Measurements from ENCODE around the gene GPR78.
"Not testable (repeated sequence)": the region's sequence is repeated elsewhere in the genome, so short reads cannot be mapped to it uniquely, and the experiment has no call there.

The GPR78 gene

GRCh38 chr4:8614365-8615193 lies 34.4 kb downstream of the GPR78 start:
- in situ Hi-C loops (cut with MboI; ENCODE audit: low sequenced_read_pairs): no loop called here

GRCh38 chr4:8615366-8615765 lies 35.2 kb downstream of the GPR78 start:
- in situ Hi-C loops (cut with MboI; ENCODE audit: low sequenced_read_pairs): no loop called here

GRCh38 chr4:8615921-8616787 lies 36.0 kb downstream of the GPR78 start:
- in situ Hi-C loops (cut with MboI; ENCODE audit: low sequenced_read_pairs): no loop called here

GRCh38 chr4:8616831-8617230 lies 36.6 kb downstream of the GPR78 start:
- in situ Hi-C loops (cut with MboI; ENCODE audit: low sequenced_read_pairs): no loop called here

GRCh38 chr4:8617486-8618040 lies 37.4 kb downstream of the GPR78 start:
- in situ Hi-C loops (cut with MboI; ENCODE audit: low sequenced_read_pairs): no loop called here

- in situ Hi-C loops (cut with MboI; ENCODE audit: low sequenced_read_pairs): no loop called here
Observed at GRCh38 chr4:8618421-8618820, 38.2 kb downstream of the GPR78 start.

- in situ Hi-C loops (cut with MboI; ENCODE audit: low sequenced_read_pairs): no loop called here
Observed at GRCh38 chr4:8618961-8619720, 38.9 kb downstream of the GPR78 start.

GRCh38 chr4:8621135-8621534 lies 40.9 kb downstream of the GPR78 start:
- in situ Hi-C loops (cut with MboI; ENCODE audit: low sequenced_read_pairs): not testable (repeated sequence)

GRCh38 chr4:8624601-8625272 lies 44.5 kb downstream of the GPR78 start:
- in situ Hi-C loops (cut with MboI; ENCODE audit: low sequenced_read_pairs): not testable (repeated sequence)

- in situ Hi-C loops (cut with MboI; ENCODE audit: low sequenced_read_pairs): not testable (repeated sequence)
Observed at GRCh38 chr4:8630240-8630905, 50.2 kb downstream of the GPR78 start.

- in situ Hi-C loops (cut with MboI; ENCODE audit: low sequenced_read_pairs): not testable (repeated sequence)
Observed at GRCh38 chr4:8631896-8632295, 51.7 kb downstream of the GPR78 start.

GRCh38 chr4:8634773-8635172 lies 54.6 kb downstream of the GPR78 start:
- in situ Hi-C loops (cut with MboI; ENCODE audit: low sequenced_read_pairs): not testable (repeated sequence)

GRCh38 chr4:8635897-8636554 lies 55.8 kb downstream of the GPR78 start:
- in situ Hi-C loops (cut with MboI; ENCODE audit: low sequenced_read_pairs): not testable (repeated sequence)

Measured in hTERT RPE-1 (cell line).